Activated CD8-positive, alpha-beta memory T cell treated with anti-CD3 and anti-CD28 coated beads, Interleukin-2, amount 10 ng/mL, durations not matched to agents 7 days and 5 days (primary cell): Measurements from ENCODE around the gene CEACAM20. TPM values are rescaled to one million over a fixed set of nuclear protein-coding genes. Genes with fewer than 3 reads are reported as not detected.

ENCODE experiments used
- ATAC-seq: fragments of 150-1000 bp; cut with Tn5 transposase; one replicate; pipeline ENCODE4 v1.10.0; 2021; ENCODE audit warnings: moderate library complexity
- CTCF ChIA-PET: fragments of 350-600 bp; sonication (Branson Sonifier 250); formaldehyde crosslinking; loops from one replicate; lab custom pipeline; 2021; ENCODE audit warnings: antibody characterized with exemption; lab: Charles Lee
- DNase-seq: peaks from one replicate; pipeline ENCODE4 v3.0.0-alpha.2; 2020
- H3K27ac Mint-ChIP-seq: one replicate; pipeline ENCODE4 v1.8.0; 2021; ENCODE audit warnings: mild to moderate bottlenecking, mixed read lengths
- H3K27me3 Mint-ChIP-seq: one replicate; pipeline ENCODE4 v1.8.0; 2021; ENCODE audit warnings: mixed read lengths
- H3K36me3 Mint-ChIP-seq: one replicate; pipeline ENCODE4 v1.8.0; 2021; ENCODE audit warnings: mild to moderate bottlenecking, mixed read lengths
- H3K4me1 Mint-ChIP-seq: one replicate; pipeline ENCODE4 v1.8.0; 2021; ENCODE audit warnings: mixed read lengths
- H3K4me3 Mint-ChIP-seq: one replicate; pipeline ENCODE4 v1.8.0; 2021; ENCODE audit warnings: mild to moderate bottlenecking, moderate library complexity, mixed read lengths
- H3K9me3 Mint-ChIP-seq: one replicate; pipeline ENCODE4 v1.8.0; 2022; ENCODE audit warnings: low read depth, mixed read lengths
- total RNA-seq, 2 experiments: library from RNA; stranded (reverse); gene quantifications; one replicate each; pipeline ENCODE4 v1.2.3, GENCODE V29; 2021

Gene CEACAM20
- not detected for total RNA-seq

DNA sequence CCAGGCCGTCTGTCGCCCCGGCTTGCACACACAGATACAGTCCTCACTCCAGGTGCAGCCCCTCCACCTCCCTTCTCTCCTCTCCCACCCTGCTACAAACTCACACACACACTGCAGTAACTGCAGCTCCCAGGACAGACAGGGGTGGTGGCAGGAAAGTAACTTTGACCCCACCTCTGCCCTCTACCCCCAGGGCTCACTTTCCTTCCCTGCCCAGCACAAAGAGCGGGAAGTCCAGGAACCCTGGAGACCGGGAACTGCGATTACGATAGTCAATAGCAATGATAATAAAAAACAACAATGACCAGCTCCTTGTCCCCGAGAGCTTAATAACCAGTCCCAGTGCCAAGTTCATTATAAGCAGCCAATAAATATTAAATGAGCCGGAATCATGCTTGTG is at the start of gene CEACAM20:
CEACAM20 (minus strand) TSS at position 140 of the 400 bp plus-strand sequence. CDS start 166 bp downstream, outside the sequence.
- Mint-ChIP-seq H3K9me3 (peaks cover 9% of the 10 kb centered on the region), H3K4me3 (no peak within 1 kb of the TSS), H3K4me1 (no peaks in the 10 kb centered on the region), H3K27me3 (no peaks in the 10 kb centered on the region), H3K27ac (no peak within 1 kb of the TSS), H3K36me3 (no peaks in the 10 kb centered on the region)
- no peak for DNase-seq
- CTCF ChIA-PET = no interaction called here
- no peak for ATAC-seq

DNA sequence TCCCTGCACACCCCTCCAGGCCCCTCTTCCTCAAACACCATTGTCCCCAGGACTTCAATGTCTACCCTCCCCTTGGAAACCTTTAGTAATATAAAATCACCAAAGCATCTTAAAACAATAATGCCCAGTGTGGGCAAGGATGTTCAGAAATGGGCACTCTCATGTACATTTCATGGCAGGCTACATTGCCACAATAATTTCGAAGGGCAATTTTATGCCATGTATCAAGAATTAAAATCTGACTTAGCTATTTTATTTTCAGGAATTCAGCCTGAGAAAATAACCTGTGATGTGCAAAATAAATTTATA is 48.0 kb upstream of the CEACAM20 start:
- DNase-seq = no peak
- Mint-ChIP-seq H3K27me3 (no peaks in the 10 kb centered on the region), H3K27ac (no peak overlapping the region), H3K9me3 (peaks cover 8% of the 10 kb centered on the region), H3K4me3 (no peak overlapping the region), H3K4me1 (no peaks in the 10 kb centered on the region), H3K36me3 (no peaks in the 10 kb centered on the region)
- CTCF ChIA-PET = interaction anchor here (0.6 to 0.9 kb wide), 2 partner anchors 80 to 198 kb away, joined by 3 to 5 read pairs; no protein-coding TSS in a partner anchor
- ATAC-seq = no peak

DNA sequence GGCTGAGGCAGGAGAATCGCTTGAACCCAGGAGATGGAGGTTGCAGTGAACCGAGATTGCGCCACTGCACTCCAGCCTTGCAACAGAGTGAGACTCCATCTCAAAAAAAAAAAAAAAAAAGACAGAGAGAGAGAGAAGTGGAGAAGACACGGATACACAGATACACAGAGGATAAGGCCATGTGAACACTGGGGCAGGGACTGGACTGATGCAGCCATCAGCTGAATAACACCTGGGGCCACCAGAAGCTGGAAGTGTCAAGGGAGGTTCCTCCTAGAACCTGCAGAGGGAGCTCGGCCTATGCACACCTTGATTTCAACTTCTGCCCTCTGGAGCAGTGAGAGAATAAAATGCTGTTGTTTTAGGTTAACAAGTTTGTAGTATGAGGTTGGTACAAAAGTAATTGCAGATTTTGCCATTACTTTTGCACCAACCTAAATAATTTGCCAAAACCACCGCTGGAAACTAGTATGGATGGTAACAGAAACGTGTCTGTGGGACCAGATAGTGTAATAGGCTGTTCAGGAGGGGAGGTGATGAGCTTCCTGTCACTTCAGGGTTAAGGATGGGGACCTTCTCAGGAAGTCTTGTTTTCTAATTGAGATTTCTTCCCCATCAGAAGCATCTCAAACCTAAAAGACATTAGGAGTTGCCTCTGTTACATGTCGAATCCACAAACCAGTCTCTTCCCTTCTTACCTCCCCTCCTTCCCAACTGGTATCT is 47.5 kb upstream of the CEACAM20 start:
- CTCF ChIA-PET = interaction anchor here (0.6 to 0.9 kb wide), 2 partner anchors 80 to 199 kb away, joined by 3 to 5 read pairs; no protein-coding TSS in a partner anchor
- no peak for ATAC-seq
- H3K27ac Mint-ChIP-seq = no peak overlapping the region
- no peak for DNase-seq
- H3K27me3 Mint-ChIP-seq = no peaks in the 10 kb centered on the region
- H3K4me1 Mint-ChIP-seq = no peaks in the 10 kb centered on the region
- H3K9me3 Mint-ChIP-seq = peaks cover 8% of the 10 kb centered on the region
- no peaks in the 10 kb centered on the region for H3K36me3 Mint-ChIP-seq
- no peak overlapping the region for H3K4me3 Mint-ChIP-seq

DNA sequence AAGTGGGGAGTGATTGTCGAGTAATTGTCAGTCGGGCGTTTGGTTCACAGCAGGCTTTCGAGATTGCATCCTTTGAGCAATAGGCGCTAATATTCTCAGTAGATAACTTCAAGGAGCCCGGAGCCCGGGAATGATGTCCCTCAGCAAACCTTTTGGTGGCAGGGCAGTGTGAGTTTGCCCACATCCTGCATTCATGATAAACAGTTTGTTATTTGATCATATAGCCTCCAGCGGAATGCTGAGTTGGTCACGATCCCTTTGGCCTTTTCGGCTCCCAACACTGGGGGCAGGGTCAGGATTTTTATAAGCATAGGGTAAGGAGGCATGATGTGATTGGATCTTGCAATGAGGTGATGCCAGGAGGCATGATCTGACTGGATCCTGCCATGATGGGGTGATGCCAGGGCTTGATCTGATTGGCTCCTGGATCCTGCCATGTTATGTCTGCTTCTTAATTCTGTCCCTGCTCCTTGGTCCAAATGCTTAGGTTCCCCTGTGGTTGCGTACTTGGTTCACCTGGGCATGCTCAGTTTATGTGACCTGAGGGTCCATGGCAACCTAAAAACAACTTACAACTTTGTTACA is 45.7 kb upstream of the CEACAM20 start:
- Mint-ChIP-seq H3K27ac (no peak overlapping the region), H3K9me3 (peaks cover 2% of the 10 kb centered on the region), H3K27me3 (no peaks in the 10 kb centered on the region), H3K4me1 (peaks cover 3% of the 10 kb centered on the region), H3K36me3 (no peaks in the 10 kb centered on the region), H3K4me3 (no peak overlapping the region)
- no peak for DNase-seq
- ATAC-seq = no peak
- CTCF ChIA-PET = no interaction called here

DNA sequence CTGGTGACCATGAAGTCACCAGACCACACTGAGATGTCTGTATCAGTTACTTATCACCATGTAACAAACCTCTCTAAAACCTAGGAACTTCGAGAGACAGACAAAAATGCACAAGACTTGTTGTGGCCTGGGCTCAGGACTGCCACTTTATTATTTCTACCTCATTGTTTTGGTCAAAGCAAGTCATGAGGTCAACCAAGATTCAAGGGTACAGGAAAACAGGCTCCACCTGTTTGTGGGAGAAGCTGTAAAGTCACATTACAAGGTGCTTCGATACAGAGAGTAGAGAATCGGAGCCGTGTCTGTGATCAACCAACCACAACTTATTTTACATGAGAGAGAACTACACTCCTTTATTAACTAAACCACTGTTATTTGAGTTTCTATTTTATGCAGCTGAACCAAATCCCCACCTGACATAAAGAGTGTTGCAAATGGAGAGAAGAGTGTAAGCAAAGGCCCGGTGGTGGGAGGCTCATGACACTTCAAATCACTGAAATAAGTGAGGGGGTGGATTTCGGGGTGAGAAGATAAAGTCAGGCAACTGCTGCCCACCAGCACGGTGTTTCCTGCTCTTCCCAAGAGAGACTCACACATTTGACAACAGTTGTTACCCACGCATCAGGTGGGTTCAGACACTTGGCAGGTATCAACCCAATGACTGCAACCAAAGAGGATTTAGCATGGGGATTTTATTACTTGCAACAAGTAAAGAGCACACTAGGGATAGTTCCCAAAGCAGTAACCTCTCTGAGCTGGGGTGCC is 44.9 kb upstream of the CEACAM20 start:
- H3K4me3 Mint-ChIP-seq = no peak overlapping the region
- DNase-seq (no peak), ATAC-seq (no peak)
- no peak overlapping the region for H3K27ac Mint-ChIP-seq
- CTCF ChIA-PET = no interaction called here
- peaks cover 2% of the 10 kb centered on the region for H3K9me3 Mint-ChIP-seq
- no peaks in the 10 kb centered on the region for H3K36me3 Mint-ChIP-seq
- H3K27me3 Mint-ChIP-seq = no peaks in the 10 kb centered on the region
- peaks cover 3% of the 10 kb centered on the region for H3K4me1 Mint-ChIP-seq

DNA sequence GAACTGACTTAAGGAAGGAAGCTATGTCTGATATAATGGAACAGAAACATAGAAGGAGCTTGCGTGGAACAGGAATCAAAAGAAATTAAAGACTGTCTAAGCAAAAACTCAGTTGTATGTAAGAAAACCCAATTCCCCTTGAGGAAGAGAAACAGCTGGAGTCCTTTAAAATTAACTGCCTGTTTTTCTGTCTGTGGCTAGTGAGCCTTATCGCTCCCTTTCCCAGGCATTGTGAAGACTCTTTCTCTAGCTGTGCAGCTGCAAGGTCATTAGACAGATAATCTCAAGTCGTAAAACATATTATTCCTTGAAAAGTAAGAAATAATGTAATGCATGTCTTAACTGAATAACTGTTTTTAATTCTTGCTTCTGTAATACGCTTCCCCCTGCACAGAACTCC is 44.2 kb upstream of the CEACAM20 start:
- Mint-ChIP-seq H3K9me3 (peaks cover 2% of the 10 kb centered on the region), H3K27me3 (no peaks in the 10 kb centered on the region), H3K27ac (no peak overlapping the region), H3K4me1 (peaks cover 3% of the 10 kb centered on the region), H3K36me3 (no peaks in the 10 kb centered on the region), H3K4me3 (no peak overlapping the region)
- ATAC-seq (no peak), DNase-seq (no peak)
- CTCF ChIA-PET = interaction anchor here (0.6 kb wide), 1 partner anchor 21 kb away, joined by 3 read pairs; no protein-coding TSS in a partner anchor

DNA sequence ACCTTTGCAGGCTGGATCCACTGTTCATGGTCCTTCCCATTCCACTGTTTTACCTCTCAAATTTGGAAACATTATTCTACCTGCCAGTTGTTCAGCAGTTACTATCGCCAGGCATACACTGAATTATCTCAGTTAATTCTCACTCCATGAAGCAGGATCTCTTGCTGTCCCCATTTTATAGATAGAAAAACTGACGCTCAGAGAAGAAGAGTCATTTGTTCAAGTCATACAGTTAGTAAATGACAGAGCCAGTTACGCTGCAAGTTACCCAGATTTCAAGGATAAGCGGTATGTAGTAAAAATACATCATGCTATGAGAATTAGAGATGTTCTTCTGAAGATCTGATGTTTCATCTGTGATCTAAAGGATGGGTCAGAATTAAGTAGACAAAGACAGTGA is 43.7 kb upstream of the CEACAM20 start:
- Mint-ChIP-seq H3K9me3 (peaks cover 2% of the 10 kb centered on the region), H3K4me1 (peaks cover 3% of the 10 kb centered on the region), H3K4me3 (no peak overlapping the region), H3K27me3 (no peaks in the 10 kb centered on the region), H3K36me3 (no peaks in the 10 kb centered on the region), H3K27ac (no peak overlapping the region)
- DNase-seq (no peak), ATAC-seq (no peak)
- CTCF ChIA-PET = interaction anchor here (0.6 kb wide), 1 partner anchor 21 kb away, joined by 3 read pairs; no protein-coding TSS in a partner anchor

DNA sequence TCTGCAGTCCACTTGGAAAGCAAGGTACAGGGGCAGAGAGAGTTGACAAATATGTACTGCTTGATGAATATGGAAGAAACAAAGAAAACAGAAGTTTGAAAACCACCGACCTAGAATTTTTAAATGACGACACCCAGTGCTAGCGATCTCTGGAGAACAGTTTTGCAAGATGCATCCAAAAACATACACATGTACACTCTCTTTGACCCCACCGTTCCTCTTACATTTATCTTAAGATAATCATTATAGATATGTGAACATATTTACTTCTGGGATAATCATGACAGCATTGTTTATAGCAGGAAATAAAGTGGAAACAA is 43.1 kb upstream of the CEACAM20 start:
- peaks cover 3% of the 10 kb centered on the region for H3K4me1 Mint-ChIP-seq
- no peaks in the 10 kb centered on the region for H3K27me3 Mint-ChIP-seq
- ATAC-seq = no peak
- peaks cover 2% of the 10 kb centered on the region for H3K9me3 Mint-ChIP-seq
- CTCF ChIA-PET = no interaction called here
- H3K27ac Mint-ChIP-seq = no peak overlapping the region
- H3K36me3 Mint-ChIP-seq = no peaks in the 10 kb centered on the region
- no peak overlapping the region for H3K4me3 Mint-ChIP-seq
- DNase-seq = no peak

DNA sequence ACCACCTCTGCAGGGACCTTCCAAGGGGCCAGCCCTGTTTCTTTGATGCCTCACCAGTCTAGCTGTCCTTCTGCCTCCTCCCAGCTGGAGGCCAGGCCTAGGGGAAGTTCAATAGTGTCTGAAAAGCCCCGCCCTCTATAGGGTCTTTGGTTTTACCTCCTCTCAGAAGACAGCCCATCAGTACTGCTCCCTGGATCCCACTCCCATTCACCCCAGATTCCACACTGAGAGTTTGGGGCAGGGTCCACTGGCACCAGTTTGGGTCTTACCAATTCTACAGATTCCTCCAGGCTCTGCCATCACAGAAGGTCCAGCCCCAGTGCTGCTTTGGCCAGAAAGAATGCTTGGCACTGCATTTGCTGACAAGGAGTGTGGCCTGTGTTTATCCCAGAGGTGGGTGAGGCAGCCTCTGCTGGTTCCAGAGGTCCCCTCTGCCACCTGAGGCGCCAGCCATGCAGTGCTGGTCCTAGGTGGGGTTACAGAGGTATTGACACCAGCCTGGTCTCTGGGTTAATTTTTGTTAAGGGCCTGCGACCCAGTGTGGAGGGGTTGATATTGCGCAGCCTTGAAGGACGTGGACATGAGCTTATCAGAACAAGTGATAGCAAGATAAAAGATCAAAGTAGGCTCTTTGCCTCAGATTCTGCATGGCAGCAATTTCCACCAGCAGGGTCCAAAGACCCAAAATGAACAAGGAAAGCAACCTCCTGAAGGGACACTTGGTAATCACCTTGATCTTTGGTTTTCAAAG is 42.5 kb upstream of the CEACAM20 start:
- Mint-ChIP-seq H3K27ac (no peak overlapping the region), H3K36me3 (no peaks in the 10 kb centered on the region), H3K4me1 (peaks cover 3% of the 10 kb centered on the region), H3K27me3 (no peaks in the 10 kb centered on the region), H3K9me3 (peaks cover 2% of the 10 kb centered on the region), H3K4me3 (no peak overlapping the region)
- ATAC-seq = no peak
- DNase-seq = no peak
- CTCF ChIA-PET = interaction anchor here (1.4 to 2.0 kb wide), 6 partner anchors 20 to 199 kb away, joined by 3 to 28 read pairs (median 6); partner anchors contain the start of gene PVR

DNA sequence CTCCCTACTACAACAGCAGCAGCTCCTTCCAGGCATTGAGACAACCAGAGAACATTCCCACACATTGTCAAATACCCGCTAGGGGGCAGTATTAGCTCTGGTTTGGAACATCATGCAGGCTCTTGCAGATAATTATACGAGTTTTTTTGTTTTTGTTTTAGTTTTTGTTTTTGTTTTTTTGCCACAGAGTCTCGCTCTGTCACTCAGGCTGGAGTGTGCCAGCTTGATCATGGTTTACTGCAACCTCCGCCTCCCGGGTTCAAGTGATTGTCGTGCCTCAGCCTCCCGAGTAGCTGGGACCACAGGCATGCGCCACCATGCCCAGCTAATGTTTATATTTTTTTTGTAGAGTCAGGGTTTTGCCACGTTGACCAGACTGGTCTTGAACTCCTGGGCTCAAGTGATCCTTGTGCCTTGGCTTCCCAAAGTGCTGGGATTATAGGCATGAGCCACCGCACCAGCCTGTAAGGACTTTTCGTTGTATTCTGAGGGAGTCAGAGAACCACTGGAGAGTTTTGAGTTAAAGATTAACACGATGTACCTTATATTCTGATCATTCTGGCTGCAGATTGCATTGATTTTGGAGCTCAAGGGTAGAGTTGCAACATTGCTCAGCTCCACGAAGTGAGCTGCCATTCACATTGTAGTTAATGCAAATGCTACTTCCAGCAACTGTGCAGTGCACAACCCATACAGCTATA is 41.7 kb upstream of the CEACAM20 start:
- ATAC-seq = no peak
- peaks cover 3% of the 10 kb centered on the region for H3K4me1 Mint-ChIP-seq
- CTCF ChIA-PET = interaction anchor here (0.6 to 2.0 kb wide), 15 partner anchors 14 to 281 kb away, joined by 3 to 28 read pairs (median 4); partner anchors contain the start of genes IGSF23 and PVR
- H3K27me3 Mint-ChIP-seq = peaks cover under 1% of the 10 kb centered on the region
- peak; percentile 64 for DNase-seq
- no peak overlapping the region for H3K27ac Mint-ChIP-seq
- H3K9me3 Mint-ChIP-seq = no peaks in the 10 kb centered on the region
- H3K36me3 Mint-ChIP-seq = no peaks in the 10 kb centered on the region
- no peak overlapping the region for H3K4me3 Mint-ChIP-seq

DNA sequence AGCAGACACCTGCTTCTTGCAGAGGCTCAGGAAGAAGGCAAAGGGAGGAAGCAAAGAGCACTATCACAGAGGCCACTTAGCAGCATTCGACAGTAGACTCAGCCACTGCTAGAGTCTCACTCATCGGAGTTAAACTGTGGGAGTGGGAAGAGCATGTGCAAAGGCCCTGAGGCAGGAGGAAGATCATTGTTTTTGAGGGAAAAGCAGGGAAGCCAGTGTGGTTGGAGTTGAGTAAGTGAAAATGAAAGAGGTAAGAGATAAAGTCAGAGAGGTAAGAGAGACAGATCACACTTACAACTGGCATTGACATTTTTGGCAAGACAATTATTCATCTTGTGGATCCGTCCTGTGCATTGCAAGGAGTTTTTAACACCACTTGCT is 41.1 kb upstream of the CEACAM20 start:
- Mint-ChIP-seq H3K27ac (no peak overlapping the region), H3K4me1 (peaks cover 3% of the 10 kb centered on the region)
- CTCF ChIA-PET = interaction anchor here (0.6 to 2.0 kb wide), 15 partner anchors 14 to 281 kb away, joined by 3 to 28 read pairs (median 4); partner anchors contain the start of genes IGSF23 and PVR

DNA sequence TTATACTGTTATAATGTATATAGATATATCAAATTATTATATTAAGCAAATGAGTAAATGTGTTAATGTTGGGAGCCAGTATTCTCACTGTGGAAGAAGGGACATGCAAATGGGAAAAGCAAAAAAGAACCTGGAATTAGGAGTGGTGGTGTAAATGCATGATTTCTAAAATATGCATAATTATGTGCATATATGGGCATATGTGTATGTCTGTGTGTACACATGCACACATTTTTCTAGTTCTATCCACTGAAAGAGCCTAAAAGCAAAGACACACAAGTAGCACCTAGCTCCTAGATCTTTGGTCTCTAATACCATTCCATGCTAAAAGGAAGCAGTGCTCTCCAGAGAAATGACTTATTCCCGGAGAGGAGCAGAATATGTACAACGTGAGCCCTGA is 38.3 kb upstream of the CEACAM20 start:
- Mint-ChIP-seq H3K4me3 (no peak overlapping the region), H3K27ac (no peak overlapping the region), H3K27me3 (peaks cover 4% of the 10 kb centered on the region), H3K9me3 (peaks cover 4% of the 10 kb centered on the region), H3K4me1 (peaks cover 3% of the 10 kb centered on the region), H3K36me3 (no peaks in the 10 kb centered on the region)
- CTCF ChIA-PET = no interaction called here
- ATAC-seq = no peak
- DNase-seq = no peak

More for the DNA sequence above, 41.1 kb upstream of the CEACAM20 start:
- ATAC-seq (no peak), DNase-seq (no peak)
- Mint-ChIP-seq H3K27me3 (peaks cover 4% of the 10 kb centered on the region), H3K9me3 (peaks cover under 1% of the 10 kb centered on the region), H3K4me3 (no peak overlapping the region), H3K36me3 (no peaks in the 10 kb centered on the region)
